Activated CD8-positive, alpha-beta memory T cell treated with anti-CD3 and anti-CD28 coated beads, Interleukin-2, amount 50 U/mL, for 24 hours (primary cell): ENCODE measurements around the gene MB21D2.
A peak's percentile ranks its signal among the peaks of the same experiment; 100 is the strongest.

Experiments
- DNase-seq: peaks from one replicate; pipeline ENCODE4 v3.0.0-alpha.2; 2020; ENCODE audit errors: extremely low read depth

MB21D2 gene

DNA sequence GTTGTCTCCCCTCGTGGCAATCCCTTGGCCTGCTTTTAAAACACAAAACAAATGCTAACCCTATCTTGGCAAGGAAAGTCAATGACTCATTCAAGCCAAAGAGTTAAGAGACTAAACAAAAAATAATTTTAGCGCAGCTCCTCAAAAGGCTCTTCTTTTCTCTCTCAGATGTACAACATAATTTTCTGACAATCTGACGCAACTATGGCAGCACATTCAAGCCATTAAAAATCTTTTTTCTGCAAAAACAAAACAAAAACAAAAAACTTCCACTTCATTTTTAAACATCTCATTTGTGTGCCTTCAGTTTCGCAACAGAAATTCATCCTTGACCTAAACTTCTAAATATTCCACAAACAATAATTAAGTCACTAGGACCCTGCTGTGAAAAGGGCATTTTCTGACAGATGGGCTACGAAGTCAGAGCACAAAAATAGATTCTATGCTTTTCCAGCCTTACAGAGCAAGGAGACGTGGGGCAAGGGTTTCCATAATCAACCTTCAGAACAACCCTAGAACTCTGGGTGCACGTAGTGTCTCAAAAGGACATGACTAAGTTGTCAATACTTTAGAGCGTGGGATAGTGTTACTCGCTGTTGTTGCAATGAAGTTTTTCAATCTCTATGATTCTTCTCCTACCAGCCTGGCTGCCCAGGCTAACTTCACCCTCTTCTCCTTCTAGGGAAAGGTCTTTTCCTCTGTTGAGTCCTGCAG is 84.3 kb downstream of the MB21D2 start:
- no peak for DNase-seq

DNA sequence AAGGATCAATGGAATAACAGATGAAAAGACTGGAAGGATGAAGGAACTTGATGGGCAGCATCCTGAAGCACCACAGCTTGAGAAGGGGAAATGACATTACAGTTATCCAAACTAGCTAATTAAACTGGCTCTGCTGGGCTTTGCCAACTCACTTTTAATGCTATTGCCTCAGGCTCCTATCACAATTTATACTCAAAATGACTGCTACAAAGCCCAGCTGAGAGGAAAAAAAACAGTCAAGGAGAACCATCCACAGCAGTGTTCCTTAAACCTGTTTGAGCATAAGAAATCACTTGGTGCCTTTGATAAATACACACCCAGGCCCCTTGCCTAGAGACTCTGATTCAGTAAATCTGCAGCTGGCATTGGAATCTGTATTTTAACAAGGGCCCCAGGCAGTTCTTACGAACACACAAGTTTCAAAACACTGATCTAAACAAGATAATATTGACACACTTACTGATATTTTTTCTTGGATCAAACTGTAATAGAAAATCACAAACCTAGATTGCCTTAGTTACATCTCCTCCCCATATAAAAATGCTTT is 85.8 kb downstream of the MB21D2 start:
- DNase-seq = no peak

DNA sequence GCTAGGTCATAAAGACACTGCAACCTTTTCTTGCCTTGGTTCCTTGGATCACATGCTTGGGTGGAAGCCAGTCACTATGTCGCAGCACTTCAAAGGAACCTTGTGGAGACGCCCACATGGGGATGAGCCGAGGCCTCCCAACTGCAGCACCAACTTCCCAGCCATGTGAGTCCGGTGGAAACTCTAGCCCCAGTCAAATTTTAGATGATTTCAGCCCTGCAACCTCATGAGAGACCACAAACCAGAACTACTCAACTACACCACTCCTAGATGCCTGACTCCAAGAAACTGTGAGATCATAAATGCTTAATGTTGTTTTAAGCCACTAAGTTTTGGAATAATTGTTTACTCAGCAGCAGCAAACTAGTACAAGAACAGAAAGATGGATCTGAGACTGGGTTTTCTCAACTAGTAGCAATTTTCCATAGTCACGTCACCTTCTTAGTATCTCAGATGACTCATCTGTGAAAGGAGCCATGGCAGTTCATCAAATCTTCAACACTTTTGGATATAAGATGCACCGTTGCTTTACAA is 86.5 kb downstream of the MB21D2 start:
- DNase-seq = no peak

DNA sequence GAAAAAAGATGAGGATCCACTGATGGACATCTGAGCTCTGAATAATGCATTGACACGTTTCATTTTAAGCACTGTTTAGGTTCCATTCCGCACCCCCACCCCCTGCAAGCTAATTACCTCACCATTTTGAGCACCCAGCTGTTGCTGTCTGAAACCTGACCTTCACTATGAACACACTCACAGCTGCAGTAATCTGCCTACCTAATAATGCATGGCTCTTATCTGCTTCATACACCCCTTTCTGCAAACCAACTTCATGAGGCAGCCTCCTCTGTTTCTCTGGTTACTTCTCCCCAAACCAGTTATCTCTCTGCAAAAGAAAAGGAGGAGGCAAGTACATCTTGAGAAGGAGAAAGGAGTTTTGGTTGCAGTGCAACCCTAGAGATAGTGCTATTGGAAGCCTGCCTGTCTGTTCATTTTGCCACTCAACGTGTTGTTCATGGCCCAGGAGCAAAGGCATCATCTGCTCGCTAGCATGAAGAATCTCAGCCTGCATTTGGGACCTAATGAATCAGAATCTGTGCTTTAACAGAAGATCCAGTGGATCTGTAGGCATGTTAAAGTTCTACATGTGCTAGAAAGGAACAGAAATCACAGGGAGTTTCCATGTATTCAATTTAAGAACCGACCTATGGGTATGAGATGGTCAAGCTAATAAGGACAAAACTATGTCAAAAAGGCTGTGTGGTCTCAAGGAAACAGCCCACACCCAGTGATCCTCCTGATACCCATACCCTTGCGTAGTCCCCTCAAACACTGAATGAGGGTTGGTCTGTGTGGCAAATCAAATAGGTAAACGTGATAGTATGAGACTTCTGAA is 87.2 kb downstream of the MB21D2 start:
- DNase-seq = no peak

DNA sequence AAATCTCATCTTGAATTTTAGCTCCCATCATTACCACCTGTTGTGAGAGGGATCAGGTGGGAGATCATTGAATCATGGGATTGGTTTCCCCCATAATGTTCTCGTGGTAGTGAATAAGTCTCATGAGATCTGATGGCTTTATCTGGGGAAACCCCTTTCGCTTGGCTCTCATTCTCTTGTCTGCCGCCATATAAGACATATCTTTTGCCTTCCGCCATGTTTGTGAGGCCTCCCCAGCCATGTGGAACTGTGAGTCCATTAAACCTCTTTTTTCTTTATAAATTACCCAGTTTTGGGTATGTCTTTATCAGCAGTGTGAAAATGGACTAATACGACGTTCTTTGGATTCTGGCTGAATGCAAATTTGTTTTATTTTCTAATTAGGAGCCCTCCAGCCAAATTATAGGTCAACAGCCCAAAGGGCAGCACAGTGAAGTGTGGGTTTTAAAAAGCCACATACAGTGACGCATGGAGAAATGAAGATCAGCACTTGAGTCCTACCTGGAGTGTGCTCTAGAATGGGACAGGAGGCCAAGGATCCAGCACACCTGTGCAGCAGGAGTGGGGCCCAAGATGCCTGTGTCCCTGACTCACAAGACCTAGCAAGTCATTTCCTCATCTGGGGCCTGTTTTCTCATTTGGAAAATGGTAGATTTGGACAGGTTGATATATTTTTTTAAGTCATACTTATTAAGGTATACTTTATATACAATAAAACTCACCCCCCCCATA is 89.6 kb downstream of the MB21D2 start:
- no peak for DNase-seq

DNA sequence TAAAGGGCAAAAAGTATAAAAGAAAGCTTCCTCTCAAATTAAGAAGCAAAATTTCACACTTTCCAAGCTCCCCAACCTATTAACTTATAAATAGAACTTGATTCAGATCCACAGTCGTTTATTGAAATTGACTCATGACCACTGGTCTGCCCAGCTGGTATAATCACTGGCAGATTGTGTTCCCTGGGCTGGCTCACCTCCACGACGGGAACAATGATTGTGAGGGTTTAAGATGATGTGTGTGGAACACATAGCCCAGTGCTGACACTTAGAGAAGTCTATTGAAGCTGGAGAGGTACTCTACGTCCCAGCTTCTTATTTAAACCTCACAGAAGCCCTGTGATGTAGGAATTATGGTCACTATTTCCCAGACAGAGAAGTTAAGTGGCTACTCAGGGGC is 90.4 kb downstream of the MB21D2 start:
- DNase-seq = no peak

DNA sequence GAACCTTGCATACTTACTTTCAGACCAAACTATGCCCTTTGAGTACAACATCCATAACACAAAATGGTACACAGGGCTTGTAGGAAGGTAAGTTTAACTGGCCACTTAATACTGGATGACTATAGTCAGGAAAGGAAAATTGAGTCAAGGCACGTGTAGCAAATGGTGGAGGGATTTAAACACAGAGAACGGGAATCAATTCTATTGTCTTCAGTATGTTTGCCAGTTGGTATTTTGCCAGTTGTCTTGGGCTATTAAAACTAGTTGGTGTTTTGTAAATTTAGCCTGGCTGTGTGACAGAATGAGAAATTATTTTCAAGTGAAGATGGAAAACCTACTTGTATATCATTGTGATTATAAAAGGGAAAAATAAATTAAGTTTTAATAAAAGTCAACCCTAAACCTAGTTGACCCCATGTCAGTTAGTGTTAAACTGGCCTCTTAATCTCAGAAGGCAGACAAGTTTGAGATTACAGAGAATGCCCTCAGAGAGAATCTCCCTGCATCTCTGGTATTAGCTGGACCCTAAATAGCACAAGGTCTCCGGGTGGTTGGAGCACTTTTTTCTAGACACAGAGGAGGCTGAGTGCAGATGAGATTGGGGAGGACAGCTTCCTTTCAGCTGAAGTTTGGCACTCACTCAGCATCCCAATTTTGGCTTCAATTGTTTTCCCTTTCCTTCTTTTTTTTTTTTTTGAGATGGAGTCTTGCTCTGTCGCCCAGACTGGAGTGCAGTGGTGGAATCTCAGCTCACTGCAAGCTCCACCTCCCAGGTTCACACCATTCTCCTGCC is 91.2 kb downstream of the MB21D2 start:
- no peak for DNase-seq

DNA sequence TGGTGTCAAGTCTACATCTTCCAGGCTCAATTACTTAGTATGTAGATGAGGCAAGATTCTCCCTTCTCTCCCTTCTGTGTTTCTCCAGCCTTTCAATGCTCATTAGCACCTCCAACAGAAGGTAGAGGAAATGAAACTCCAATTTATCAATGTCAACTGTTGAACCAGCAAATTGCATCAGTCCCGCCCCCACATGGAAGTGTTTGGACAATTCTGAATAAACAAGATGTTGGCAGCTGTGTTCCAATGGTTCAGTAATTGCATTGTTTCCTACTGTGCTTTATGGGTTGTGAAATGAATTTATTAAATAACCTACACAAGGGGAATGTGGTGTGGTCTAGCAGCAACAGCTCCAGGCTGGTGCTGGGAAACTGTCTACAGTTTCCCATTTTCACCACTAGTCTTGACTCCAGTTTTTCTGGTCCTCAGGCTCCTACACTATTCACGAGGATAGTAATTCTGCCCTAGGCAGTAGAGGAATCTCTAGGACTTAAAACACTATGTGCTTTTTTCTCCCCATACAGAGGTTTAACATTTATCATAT is 91.9 kb downstream of the MB21D2 start:
- no peak for DNase-seq

DNA sequence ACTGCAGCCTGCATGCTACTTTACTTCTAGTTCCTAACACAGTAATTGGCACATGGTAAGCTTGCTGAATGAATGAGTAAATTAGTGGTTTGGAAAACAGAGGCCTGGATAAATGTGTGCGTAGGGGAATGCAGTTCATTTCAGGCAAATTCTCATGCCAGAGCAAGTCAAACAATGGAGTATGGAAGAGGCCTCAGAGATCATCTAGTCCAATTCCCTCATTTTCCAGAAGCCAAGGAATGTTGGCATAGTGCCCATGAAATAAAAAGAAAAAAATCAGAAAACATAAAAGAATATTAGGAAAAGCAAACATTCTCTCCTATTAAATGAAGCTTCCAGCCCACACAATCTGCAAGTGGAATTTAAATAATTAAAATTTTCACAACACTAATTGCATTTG is 92.4 kb downstream of the MB21D2 start:
- DNase-seq = no peak

DNA sequence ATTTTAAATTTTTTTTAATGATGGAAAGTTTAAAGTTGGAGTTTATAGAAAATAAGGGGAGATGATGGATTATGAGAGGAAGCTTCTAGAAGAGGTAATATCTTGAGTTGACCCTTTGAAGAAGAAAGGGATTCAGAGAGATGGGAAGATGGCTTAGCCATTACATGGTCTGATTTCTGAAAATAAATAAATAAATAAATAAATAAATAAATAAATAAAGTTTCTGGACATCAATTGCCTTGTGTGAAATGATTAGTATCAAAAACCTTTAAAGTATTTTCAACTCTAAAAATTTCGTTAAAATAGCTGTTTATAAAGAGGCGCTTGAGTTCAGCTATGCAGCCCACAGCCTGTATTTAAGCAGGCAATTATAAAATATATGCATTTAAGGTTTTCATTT is 93.3 kb downstream of the MB21D2 start:
- DNase-seq = no peak

DNA sequence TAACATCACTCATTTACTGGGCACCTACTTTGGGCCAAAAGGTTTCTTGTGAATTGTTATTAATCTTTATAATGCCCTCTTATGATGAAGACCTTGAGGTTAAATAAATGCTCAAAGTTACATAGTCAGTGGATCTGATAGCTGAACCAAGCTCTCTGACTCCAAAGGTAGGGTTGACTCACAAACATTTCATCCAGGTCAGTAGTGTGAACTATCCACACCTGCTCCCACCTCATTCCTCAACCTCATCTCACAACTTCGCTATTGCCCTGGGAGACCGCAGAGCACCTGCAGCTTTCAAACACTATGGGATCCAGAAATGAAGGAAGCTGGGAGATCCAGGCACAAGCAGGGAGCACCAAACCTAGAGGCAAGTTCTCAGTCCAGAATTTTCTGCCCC is 96.5 kb downstream of the MB21D2 start:
- no peak for DNase-seq

DNA sequence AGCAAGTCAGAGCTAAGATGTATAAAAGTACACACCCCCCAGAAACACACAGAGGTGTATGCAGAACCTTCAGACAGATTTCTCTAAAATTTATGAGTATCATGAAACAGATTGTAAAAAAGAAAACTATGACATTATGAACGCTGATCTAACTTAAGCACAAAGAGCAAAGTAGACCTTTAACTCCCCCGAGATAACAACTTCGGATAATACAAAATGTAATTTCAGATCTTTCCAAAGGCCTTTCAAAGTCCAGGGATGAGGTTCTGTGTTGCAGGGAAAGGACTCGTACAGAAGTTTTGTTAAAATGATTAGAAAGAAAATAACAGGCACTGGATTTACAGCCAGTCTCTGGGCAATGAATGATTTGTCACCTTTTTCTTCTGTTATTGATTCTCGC is 97.5 kb downstream of the MB21D2 start:
- no peak for DNase-seq

DNA sequence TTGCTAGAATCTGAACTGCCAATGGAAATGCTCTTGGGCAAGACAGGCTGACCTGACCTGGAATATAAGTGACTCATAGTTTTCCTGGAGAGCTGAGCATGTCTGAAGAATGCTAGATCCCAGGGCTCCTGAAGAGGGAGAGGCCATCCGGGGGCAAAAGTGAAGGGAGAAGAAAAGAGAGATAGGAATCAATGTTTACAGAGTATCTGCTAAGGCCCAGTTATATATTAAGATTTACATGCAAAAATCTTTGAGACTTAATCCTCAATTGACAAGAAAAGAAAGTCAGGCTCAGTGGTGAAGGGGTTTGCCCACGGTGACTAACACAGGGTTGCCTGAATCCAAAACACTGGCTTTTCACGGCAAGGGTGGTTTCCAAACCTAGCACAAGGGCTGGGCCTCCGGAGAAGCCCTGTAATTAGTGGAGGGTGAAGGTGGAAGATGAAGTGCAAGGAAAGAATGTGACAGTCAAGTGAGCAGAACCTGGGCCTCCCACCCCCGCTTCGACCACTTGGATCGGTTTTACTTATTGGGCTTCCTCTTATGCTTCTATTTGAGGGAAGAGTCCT is 98.6 kb downstream of the MB21D2 start:
- peak; percentile 17 for DNase-seq

DNA sequence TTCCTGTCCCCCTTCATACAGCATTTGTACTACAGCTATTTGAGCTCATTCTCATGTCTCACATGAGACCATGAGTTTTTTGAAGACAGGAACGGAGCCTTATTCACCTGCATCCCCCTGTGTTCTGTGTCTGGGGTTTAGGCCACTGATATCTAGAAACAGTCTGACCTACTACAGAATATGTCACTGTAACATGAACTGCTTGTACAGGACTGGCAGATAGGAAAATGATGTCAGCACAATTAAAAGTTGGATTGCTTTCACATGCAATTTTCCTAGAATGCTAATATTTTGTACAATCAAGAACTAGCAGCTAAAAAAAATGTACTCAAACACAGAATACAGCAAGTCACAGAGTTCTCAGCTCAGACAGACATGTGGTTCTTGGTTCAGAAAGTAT is 99.5 kb downstream of the MB21D2 start:
- DNase-seq = no peak

DNA sequence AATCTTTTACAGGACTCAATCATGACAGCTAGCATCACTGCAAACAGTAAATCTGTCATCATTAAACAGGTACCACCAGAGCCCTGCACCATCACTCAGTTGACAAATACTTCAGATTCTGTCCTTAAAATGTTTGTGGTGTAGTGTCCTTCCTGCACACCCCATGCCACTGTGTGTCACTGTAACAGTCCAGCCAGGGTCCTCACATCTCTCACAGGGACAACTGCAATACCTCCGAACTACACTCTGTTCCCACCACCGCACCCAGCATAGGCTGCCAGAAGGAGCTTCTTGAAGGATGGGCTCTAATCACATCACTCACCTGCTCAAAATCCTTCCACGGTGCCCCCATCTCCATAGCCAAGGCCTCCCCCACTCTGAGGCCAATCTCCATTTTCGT is 100.2 kb downstream of the MB21D2 start:
- no peak for DNase-seq

DNA sequence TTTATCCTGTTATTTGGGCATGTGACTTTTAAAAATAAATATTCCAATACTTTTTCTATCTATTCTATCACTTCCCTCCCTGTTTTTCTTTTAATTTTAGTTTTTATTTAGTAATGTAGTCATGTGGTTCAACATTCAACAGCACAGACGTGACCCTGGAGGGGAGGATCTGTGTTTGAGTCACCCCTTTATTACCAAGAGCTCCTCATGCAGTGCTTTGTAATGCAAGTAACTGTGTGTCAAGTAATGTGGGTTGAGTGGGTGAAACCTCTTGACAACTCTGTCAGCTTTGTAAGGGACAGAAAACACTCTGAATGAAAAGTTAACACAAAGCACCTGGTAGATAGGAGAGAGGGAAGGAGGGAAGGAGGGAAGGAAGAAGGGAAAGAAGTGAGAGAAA is 100.6 kb downstream of the MB21D2 start:
- DNase-seq = no peak

DNA sequence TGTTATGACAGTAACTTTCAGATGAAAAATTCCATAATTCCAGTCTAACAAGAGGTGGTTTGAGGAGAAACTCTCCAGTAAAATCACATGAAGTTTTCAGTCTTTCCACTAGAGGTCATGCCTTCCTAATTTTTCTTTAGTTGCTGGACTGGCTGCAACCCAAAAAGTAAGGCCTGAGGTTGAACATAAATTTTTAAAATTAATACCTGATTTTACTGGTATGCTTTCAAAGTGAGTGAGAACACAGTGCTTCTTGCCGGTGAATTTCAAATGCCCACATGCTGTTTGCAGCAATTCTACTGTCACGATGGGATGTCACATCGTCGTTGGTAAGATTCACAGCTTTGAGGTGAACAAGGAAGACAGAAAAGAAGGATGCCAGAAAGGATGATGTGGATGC is 101.3 kb downstream of the MB21D2 start:
- no peak for DNase-seq

DNA sequence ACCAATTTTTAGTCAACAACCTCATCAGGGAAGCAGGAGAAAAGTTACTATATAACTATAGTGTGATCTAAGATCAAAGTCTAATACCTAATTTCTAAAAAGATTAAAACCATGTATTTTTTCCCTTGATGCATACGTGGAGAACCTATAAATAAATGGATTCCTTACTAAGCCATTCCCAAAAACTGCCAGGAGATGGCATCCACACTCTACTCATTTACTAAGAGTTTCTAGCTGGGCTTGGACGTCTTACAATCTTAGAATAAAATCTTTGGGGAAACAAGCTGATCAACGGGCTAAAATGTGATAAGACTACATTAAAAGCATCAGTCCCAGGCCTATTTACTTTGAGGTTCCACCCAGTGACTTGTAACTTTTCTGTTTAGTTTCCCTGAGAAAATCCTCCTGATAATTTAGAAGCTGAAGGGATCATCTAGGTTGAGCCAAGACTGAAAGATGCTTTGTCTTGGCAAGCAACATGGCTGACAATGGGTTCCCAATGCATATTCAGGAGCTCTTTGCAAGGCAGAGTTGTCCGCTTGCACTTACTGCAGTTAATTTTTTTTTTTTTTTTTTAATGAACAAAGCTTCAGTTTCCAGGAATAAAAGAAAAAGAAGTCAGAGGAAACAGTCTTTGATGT is 104.8 kb downstream of the MB21D2 start:
- no peak for DNase-seq

DNA sequence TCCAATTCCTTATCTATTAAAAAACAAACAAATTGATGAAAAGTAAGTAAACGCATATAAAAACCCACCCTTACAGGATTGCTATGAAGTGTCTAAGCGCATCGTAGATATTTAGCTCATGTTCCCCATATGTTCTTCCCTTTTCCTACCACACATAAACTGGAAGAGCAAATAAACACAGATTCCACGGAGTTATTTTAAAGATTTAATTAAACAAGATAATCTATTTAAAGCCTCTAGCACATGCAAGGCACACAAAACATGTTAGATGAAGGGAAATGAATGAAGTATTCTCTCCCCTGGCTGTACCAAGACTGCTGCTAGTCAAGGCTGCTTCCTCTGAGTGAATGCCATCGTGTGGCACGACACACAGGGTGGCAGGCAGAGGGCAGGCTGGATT is 111.9 kb downstream of the MB21D2 start:
- DNase-seq = no peak

DNA sequence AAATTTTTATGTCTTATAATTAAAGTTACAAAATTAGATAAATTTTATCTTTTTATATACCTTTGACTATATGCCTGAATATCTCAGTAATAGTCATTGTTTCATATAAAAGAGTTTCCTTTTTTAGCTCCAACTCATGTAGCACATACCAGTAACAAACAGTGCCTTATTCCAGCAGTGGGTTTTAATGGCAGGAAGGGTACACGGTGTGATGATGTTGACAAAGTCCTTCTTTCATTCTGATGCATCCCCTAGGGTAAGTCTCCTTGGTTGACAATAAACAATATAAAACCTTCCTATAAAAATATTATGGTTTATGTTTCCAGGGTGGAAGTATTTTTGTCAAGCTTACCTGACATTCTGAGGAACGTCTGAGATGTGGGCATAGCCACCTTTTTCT is 113.2 kb downstream of the MB21D2 start:
- DNase-seq = no peak
